ENCODE data around the gene ALPL.
"Not testable (repeated sequence)": the region's sequence is repeated elsewhere in the genome, so short reads cannot be mapped to it uniquely, and the experiment has no call there.

Gene ALPL

DNA sequence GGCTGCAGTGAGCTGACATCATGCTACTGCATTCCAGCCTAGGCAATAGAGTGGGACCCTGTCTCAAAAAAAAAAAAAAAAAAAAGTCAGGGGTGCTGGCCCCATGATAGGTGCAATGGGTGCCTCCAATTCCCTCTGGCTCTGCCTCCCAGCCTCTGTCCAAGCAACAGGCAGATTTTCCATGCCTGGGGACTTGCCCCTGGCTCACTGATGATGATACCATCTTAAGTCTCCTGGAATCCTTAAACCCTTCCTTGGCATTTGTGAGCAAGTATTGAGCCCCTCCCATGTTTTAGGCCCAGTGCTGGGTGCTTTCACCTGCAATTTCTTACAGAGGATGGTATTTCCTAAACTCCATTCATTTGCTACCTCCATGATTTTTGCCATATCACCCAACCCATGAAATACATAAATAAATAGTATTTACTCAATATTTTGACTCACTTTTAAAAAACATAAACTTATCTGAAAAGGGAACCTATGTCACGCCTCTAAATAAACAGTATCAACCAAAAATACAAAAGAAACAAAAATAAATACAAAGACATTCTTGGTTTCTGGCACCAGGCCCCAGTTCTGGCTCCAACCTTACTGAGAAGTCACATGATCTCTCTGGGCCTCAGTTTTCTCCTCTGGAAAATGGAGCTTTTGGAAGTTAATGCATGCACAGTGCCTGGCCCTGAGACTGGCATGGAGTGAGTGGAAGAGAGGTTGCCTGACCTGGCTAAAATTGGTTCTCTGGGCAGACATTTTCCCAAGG lies 1.5 kb upstream of the ALPL start:
- no peak for DNase-seq (ENCODE audit: low read depth in 2 of 2)

DNA sequence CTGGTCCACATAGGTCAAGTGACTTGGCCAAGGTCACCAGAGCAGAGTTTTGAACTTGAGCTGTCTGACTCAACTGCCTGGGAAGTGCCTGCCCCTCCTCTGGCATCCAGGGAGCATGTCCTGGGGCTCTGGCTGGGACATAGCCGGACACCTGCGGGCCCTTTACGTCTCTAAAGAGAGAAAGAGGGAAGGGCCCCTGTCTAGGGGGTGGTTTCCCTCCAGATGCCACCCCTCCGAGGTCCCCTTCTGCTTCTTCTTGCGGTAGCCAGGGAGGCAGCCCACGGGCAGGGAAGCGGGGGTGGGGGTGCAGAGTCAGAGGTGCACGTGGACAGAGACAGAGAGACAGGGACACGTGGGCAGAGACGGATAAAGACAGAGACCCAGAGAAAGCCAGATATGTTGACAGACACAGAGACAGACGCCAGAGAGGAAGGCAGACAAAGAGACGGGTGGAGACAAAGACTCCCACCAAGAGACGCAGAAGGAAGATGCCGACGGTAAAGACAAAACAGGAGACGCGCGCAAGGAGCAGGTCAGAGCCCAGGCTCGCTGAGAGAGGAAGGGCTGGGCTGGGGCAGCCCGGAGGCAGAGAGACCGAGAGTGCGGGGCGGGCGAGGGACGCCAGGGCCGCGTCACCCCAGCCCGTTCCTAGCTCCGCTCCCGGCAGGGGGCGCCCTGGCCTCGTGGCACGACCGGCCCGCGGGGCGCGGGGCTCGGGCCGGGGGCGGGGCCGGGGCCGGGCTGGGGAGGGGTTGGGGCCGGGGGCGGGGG lies 458 bp upstream of the ALPL start:
- DNase-seq (ENCODE audit: low read depth in 2 of 2): peak; percentile 14 to 20

DNA sequence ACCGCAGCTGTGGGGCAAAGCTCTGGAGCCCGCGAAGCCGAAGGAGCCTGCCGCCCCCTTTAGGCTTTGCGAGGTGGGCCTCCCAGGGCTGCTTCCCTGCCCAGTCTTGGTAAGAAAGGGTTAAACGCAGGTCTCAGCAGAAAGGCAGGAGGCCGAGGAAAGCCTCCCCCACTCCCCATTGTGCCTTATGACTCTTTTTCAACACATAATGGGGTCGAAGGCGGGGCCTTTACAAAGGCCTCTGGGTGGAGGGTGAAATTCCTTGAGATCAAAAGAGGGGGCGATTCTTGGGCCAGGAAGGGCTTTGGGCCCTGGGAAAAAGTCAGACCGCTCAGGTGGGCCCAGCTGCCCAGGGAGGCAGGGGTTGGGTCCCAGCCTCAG lies 880 bp downstream of the ALPL start:
- DNase-seq (ENCODE audit: low read depth in 2 of 2): no peak

DNA sequence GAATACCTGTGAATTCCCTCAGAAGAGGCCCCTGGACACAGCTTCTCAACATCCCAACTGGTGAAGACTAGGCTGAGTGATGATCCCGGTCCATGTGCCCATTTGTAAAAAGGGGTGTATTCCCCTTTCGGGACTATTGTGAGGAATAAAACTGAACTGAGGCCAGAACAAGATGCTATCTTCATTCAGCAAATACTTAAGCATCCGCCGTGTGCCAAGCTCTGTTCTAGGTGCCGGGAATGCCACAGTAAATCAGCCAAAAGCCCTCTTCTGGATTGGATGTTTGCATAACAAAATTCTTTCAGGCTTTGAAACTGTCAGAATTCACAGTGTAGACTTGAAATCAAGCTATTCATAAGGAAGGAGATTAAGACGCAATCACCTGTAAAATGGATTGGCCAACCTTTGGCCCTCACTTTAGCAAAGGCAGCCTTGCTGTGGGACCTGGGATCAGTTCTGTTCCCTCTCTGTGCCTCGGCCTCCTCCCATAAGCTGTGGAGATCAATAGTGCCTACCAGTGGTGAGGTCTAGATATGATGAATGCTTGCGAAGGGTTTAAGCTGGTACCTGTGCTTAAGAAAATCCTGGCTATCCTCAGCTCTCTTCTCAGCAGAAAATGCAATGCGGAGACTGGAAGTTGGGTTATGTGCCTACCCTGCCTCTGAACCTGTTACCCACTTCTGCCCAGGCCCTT lies 1.8 kb downstream of the ALPL start:
- no peak for DNase-seq (ENCODE audit: low read depth in 2 of 2)

DNA sequence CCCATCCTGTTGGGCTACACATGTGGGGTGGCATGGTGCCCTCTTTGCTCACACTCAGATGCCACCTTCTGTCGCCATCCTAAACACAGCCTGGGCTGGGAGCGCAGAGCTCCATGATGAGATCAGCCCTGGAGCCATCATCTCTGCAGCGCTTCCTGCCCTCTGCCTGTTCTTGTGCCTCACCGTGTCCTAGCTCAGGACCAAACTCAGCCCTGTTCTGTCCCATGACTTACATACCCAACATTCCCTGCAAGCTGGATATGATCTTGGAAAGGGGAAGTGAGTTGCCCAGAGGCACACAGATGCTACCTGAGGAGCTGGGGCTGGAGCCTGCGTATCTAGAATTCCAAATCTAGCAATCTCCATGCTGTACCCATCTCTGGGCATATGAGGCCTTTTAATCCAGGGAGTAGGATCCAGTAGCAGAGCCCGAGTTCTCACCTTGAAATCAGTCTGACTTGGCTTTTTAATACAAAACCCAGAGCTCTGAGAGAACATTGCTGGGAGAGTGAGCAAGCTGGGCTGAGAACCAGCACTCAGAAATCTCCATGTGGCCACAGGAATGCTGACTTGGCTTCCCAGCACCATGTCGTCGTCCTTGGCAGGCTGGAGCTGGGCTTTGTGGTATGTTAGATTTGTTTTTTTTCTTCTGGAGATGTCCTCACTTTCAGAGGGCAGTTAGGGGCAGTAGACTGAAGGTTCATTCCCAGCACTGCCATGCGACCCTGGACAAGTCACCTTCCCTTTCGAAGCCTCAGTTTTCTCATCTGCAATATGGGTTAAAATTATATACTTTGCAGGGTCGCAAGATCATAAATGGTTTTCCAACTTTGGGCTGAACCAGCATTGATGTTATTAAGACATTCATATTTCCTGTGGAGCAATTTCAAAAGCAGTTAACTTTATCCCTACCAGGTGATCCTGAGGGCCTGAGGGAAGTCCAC lies 2.6 kb downstream of the ALPL start:
- DNase-seq (ENCODE audit: low read depth in 2 of 2): no peak

DNA sequence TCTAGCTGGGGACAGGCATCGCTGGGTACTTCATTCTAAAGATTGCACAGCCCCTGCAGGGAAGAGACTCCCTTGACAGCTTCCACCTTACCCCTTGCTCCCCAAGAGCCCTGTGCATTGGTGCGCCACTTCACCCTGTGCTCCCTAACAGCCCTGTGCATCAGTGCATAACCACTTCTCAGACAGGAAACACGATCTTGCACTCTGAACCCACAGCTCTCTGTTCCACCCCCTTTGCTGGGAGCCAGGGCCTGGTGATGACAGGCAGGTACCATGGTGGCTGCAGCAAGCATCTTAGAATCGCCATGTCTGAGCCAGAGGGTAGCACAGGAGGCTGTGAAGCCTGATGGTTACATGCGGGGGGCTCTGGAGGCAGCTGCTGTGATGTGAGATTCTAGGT lies 5.0 kb downstream of the ALPL start:
- DNase-seq (ENCODE audit: low read depth in 2 of 2): no peak

DNA sequence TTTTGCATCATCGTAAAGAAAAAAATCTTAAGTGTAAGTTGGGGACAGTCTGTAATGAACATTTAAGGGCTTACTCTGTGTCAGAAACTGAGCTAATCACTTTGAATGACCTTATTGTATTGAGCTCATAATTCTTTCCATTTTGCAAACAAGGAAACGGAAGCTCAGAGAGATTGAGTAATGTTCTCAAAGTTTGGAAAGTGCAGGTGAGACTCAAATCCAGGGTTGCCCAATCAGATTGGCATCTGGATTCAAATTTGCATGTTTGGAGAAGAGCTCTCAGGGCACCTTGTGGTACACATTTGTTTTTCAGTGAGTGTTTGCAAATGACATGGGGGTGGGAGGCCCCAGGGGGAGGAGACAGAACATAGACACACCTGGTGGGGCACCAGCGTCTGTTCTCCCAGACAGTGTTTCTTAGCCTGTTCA lies 8.0 kb downstream of the ALPL start:
- DNase-seq (ENCODE audit: low read depth in 2 of 2): no peak

DNA sequence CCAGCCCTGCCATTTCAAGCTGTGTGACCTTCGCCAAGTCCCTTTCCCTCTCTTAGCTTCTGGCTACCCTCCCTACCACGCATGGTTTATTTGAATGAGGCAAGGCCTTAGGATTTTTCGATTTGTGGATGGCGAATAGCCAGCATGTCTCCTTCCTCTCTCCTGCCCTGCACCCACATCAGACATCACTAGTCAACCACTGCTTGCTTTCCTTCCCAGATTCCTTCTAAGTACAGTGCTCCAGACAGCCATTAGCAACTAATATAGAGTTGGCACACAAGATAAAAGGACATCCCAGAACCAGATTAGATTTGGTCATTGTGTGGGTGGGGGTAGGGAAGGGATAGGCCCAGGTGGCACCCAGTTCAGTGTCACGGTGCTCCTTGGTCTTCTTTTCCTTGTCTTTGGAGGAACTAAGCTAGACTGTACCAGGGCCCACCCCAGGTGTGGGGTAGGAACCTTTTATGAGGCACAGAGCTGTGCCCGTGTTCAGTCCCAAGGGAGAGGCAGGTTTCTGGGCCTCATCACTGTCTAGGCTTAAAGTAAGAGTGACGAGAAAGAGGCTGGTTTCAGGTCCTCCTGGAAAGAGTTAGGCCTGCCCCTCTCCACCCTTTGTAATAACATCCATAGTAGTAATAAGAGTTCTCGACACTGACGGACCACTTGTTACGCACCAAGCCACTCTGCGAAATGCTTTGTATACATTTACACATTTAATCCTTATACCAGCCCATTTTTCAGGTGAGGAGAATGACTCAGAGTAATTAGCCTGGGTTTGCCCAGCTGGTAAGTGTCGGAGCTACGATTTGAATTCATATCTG lies 8.6 kb downstream of the ALPL start:
- no peak for DNase-seq (ENCODE audit: low read depth in 2 of 2)

DNA sequence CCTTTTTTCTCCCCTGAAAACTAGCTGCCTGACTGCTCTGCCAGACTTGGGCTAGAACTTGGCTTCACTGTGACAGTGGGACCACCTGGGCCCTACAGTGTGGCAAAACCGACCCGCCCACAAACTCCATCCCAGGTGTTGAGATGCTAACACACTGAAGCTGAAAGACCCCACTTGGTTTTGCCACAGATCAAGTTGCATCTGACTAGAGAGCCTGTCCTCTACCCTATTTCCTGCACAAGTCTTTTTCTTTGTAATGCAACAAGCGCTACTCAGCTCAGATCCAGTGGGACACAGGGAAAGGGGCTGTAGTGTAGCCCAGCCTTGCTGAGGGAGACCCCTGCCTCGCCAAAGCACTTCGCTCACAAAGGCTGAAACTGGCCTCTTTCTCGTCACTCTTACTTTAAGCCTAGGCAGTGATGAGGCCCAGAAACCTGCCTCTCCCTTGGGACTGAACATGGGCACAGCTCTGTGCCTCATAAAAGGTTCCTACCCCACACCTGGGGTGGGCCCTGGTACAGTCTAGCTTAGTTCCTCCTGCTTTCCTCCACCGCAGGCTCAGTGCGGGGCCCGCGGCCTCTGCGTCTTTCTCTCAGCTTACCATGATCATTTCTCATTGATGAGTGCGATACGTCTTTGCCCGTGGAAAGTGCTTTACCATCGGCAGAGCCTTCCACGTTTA lies 9.7 kb downstream of the ALPL start:
- no peak for DNase-seq (ENCODE audit: low read depth in 2 of 2)

DNA sequence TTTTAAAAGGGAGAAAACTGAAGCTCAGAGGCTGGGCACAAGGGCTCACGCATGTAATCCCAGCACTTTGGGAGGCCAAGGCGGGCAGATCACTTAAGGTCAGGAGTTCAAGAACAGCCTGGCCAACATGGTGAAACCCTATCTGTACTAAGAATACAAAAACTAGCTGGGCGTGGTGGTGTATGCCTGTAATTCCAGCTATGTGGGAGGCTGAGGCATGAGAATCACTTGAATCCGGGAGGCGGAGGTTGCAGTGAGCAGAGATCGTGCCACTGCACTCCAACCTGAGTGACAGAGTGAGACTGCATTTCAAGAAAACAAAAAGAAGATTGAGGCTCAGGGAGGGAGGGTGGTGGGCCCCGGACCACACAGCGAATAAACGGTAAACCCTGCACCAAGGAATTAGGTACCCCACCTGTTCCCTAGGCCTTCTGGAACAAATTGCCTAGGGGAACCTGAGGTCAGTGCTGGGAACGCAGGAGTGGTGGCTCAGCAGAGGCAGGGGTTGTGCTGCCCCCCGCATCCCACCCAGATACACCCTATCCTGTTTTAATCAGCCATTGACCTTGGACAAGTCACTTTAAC lies 10.4 kb downstream of the ALPL start:
- not testable (repeated sequence) for DNase-seq (ENCODE audit: low read depth in 2 of 2)

DNA sequence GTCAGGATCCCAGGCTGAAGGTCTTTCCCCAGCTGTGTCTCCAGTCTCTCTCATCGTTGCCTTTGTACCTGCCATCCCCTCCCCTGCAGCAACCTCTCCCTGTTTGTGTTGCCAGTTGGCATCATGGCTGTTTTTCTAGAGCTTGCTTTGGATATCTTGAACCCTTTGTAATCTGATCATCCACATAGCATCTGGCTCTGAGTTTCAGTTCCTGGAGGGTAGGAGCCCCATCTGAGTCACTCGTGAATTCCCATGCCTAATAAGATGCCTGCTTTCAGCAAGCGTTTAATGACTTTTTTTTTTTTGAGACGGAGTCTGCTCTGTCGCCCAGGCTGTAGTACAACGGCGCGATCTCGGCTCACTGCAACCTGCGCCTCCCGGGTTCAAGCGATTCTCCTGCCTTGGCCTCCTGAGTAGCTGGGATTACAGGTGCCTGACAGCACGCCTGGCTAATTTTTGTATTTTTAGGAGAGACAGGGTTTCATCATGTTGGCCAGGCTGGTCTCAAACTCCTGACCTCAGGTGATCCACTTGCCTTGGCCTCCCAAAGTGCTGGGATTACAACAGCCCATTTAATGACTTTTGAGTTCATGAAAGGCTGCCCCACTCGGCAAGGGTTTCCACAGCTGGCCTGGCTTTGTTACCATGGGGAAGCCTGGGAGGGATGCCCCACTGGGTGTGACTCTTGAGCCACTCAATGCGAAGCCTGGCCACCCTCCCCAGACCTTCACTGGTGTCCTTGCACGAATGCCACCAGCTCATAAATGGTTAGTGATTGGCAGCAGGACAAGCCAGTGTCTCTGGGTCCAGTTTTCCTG lies 11.9 kb downstream of the ALPL start:
- no peak for DNase-seq (ENCODE audit: low read depth in 2 of 2)

DNA sequence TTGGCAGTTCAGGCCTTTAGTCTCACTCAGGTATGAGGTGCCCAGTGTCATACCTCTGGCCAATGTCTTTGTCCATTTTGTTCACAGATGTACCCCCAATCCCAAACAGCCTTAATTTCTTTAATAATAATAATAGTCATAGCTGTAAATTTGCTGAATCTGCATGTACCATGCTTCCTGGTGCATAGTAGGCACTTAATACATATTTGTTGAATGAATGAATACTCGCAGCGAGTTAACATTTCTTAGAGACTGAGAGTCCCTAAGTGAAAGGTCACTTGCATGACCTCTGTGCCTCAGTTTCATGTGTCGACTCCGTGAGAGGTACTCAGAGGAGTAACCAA lies 12.5 kb downstream of the ALPL start:
- DNase-seq (ENCODE audit: low read depth in 2 of 2): no peak

DNA sequence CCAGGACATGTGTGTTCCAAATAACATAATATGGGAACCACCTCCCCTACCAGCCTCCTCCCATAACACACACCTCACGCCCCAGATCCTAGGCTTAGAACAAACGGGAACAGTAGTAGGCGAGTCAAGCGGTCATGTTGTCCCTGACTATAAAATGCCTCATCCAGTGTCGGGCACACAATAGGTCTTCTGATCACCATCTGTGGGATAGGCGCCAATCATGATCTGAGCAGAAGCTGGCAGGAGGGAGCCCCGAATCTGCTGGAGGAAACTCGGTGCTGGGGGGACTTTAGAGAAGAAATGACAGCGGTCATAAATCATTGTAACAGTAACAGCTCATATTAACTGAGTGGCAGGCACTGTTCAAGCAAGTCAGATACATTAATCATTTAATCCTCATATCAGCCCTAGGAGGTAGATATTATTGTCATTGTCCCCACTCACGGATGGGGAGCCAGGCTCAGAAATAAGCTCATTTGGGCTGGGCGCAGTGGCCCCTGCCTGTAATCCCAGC lies 13.4 kb downstream of the ALPL start:
- DNase-seq (ENCODE audit: low read depth in 2 of 2): no peak

DNA sequence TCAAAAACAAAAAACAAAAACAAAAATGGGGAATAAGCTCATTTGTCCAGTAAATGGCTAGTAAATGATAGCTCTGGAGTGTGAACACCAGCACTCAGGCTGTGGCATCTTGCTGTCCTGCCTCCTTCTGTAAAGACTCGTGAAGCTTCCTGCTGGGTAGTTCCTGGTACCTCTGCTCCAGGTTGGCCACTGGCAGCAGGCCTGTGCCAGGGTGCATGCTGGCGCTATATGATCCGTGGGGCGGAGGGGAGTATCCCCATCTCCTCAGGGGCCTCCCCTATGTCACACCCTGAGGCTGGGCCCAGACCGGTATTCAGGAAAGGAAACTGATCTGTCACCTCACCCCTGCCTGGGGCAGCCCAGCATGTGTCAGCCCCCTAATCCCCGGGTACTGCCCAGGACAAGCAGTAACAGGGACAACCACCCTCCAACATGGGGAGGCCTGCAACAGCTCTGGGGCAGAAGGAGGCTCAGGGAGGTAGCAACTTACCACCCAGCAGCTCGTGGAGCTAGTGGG lies 14.1 kb downstream of the ALPL start:
- DNase-seq (ENCODE audit: low read depth in 2 of 2): no peak

DNA sequence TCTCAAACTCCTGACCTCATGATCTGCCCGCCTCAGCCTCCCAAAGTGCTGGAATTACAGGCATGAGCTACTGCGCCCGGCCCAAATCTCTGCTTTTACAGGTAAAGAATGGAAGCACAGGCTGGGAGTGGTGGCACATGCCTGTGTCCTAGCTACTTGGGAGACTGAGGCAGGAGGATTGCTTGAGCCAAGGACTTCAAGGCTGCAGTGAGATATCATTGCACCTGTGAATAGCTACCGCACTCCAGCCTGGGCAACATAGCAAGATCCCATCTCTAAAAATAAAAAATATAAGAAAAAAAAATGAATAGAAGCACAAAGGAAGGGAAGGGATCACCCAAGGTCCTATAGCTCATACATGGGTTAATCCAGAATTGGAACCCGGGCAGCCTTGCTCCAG lies 15.0 kb downstream of the ALPL start:
- no peak for DNase-seq (ENCODE audit: low read depth in 2 of 2)

DNA sequence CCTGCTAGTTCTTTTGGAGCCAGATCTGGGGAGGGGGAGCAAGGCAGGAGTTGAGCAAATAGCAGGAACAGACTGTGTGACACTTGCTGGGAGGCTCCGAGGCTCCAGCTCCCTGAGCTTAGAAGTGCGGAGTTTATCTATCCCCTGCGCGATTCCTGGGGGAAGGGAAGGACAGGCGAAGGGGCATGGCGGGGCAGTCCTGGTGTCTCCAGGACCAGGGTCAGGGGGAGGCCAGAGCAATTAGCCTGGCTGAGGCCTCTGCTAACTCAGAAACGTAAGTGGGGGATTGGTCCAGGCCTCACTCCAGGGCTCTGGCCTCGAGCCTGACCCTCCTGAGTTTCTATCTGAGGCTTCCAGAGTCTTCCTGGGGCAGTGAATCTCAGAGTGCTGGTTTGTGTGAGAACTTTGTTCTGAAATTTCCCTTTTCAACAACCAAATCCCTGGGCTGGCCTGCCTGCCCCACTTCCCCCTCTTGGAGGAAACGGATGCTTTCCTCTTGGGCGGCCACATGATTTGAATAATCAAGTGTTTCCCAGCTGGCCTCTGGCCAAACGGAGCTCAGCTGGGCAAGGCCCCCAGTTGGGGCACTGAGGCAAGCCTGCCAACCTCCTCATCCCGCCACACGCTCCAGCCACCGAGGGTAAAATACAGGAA lies 15.6 kb downstream of the ALPL start:
- DNase-seq (ENCODE audit: low read depth in 2 of 2): no peak

DNA sequence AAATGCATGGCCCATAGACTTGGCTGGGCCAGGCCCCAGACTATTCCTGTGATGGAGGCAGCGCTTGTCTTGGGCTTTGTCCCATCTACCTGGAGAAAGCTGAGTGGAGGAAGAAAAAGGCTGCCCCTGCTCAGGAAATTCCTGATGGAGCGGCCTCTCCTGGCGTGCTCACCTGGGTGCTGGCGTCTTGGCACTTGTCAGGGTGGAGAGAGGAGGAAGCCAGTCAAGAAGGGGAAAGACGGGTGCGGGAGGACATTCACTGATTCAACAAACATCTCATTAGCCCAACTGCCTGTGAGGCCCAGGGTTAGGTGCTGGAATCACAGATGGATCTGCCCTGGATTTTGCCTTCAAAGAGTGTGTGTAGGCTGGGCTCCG lies 16.1 kb downstream of the ALPL start:
- DNase-seq (ENCODE audit: low read depth in 2 of 2): no peak

DNA sequence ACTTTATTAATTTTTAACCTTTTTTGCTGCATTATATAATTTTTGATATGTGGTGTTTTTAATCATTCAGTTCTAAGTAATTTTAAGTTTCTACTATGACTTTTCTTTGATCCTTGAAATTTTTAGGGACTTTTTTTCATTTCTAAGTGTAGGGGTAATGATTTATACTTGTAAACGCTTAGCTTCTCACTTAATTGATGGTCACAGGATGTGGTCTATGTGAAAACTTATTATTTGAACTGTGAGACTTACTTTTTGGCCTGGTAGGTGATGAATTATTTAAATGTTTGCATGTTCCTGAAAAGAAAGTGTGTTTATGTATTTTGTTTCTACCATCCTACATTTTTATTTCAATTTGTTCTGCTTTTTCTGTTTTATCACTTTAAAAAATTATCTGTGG lies 17.2 kb downstream of the ALPL start:
- no peak for DNase-seq (ENCODE audit: low read depth in 2 of 2)

Measured in stimulated activated CD8-positive, alpha-beta memory T cell treated with anti-CD3 and anti-CD28 coated beads, Interleukin-2, amount 100 ng/mL, for 1 hour (primary cell).